Anterior cingulate cortex (tissue), 58 donors: ENCODE data around the gene FAP.

Source experiments
- DNase-seq, 58 donors: peaks; one replicate each; lab custom pipeline; 2025; lab: John Stamatoyannopoulos, UW

The FAP gene, protein sequence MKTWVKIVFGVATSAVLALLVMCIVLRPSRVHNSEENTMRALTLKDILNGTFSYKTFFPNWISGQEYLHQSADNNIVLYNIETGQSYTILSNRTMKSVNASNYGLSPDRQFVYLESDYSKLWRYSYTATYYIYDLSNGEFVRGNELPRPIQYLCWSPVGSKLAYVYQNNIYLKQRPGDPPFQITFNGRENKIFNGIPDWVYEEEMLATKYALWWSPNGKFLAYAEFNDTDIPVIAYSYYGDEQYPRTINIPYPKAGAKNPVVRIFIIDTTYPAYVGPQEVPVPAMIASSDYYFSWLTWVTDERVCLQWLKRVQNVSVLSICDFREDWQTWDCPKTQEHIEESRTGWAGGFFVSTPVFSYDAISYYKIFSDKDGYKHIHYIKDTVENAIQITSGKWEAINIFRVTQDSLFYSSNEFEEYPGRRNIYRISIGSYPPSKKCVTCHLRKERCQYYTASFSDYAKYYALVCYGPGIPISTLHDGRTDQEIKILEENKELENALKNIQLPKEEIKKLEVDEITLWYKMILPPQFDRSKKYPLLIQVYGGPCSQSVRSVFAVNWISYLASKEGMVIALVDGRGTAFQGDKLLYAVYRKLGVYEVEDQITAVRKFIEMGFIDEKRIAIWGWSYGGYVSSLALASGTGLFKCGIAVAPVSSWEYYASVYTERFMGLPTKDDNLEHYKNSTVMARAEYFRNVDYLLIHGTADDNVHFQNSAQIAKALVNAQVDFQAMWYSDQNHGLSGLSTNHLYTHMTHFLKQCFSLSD

DNA sequence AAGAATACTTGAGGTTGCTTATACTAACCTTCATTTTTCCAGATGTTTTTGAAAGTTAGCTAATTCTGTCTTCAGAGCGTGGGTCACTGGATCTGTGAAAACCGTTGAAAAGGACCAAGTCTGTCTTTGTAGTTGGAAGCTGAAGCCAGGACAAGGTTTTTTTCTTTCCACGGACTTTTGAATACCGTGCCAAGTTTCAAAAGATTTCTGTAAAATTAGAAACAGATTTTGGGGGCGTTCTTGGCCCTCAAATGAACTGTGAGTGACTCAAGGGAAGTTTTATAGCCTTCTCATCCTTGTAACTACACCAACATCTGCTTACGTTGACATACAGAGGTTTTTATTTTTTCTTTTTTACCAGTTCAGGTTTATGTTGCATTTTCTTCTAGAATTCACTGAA lies at the start of gene FAP:
TSS of gene FAP (minus strand) at position 152 of the 400 bp plus-strand sequence. CDS start at position 34, 118 bp downstream.
- DNase-seq = no peak

DNA sequence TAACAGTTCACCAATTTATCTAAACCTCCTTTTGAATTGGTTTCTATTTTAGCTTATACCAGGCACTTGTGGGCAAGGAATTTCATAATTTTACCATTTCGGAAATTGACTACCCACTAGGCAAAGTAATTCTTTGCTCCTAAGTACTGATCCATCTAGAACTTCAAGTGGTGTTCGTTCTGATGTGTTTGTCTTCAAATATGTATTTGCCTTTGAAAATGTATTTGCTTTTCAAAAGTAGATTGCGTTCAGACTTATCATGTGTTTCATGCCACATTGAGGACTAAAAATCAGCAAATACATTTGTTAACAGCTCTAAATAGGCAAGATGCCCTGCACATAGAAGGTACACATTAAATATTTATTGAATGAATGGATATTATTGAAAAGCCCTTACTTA lies 48.5 kb upstream of the FAP start:
- DNase-seq = no peak

DNA sequence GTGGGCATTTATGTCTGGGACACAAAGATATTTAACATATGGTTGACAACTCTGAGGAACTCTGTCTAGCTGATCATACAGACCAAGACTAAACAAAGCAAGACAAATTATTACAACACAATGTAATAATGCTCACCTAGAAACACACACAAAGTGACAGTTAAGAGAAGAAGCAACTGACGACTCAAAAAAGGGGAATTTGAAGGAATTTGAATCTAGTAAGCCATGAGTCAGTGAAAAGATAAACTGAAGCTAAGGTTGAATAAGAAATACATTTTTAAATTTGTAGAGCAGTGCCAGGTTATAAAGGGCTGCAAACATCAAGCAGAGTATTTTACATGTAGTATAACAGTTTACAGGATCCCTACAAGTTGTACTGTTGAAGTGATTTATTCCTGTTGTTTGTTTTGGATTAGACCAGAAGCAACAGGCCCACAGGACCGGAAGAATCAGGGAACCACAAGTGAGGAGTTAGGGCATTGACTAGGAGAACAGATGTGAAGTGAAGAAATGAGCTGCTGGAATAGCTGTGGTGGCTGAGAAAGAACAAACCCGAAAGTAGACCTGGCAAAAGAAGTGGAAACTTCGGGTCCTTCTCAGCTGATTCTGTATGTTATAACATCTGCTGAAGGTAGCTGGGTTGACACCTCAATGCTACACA lies 39.6 kb upstream of the FAP start:
- DNase-seq = no peak

DNA sequence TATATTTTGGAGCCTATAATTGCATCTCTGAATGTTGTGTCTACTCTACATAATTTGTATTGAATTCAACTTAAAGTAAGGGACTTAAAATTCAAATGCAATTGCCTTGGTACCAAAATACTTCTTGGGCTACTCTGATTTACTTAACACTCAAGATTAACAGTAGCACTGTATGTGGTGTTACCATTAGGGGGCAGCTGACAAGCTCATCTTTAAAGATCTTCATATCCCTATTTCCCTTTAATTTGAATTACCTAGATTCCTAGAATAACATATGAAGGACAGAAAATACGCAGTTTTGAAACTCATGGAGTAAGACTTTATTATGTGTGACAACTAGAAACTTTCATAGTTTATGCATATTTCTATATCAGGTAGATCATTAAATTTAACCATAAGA lies 37.4 kb upstream of the FAP start:
- no peak for DNase-seq

DNA sequence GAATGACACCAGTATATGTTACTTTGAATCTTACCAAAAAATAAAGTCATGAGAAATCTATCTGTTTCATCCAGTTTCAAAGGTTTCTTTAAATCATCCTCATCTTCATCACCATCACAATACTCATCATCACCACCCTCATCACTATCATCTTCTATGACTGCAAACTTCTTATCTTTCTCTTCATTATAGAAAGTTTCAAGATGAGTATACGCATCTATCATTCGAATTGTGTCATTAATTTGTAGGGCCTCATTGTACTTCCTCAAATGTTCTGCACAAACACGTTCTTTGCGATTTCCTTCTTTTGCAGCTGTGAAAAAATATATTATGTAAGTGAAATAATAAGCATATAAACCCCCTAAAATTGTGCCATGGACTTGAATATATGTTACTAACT lies 34.1 kb upstream of the FAP start:
- DNase-seq = no peak

DNA sequence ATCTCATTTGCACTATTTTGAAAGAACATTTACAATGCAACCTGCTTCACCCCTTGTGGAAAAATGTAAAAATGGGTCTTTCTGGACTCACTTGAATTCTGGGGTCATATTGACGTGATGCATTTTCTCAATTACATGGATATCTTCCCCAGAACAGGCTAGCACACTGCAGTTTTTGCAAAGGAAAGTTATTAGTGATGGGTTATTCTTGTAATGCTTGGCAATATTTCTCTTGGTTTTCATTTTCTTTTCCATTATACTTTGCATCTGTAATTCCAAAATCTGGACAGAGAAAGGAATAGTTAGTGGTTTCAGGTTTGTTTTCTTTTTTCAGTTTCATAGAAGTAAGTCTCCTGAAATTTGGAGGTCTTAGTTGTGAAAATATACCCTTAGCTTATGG lies 24.8 kb upstream of the FAP start:
- no peak for DNase-seq

DNA sequence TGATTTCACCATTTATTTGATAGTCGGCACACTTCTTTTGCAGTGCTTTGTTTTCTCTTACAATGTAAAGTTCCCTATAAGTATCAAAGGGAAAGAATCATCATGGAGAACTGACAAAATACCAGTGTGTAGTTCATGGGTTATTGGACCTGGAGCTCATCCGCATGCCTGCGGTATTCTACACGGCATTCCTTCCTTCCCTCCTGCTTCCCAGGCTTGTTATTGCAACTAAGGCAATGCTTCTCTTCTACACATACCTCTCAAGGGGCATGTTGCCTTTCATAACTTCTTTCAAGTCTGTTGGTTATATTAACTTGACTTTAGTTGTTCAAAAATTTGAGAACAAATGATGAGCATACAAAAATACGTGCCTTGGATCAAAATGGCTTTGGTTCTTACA lies 24.3 kb upstream of the FAP start:
- no peak for DNase-seq

DNA sequence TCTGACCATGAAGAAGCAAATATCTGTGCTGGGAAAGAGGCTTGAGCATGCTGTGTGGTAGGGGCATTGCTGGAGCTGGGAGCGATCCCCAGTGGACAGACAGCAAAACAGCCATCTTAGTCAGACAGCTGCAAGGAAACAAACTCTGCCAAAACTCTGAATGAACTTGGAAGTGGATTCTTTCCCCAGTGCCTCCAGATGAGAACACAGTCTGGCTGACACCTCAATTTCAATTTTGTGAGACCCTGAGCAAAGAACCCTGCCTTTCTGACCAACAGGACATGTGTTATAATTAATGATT lies 23.2 kb upstream of the FAP start:
- no peak for DNase-seq

DNA sequence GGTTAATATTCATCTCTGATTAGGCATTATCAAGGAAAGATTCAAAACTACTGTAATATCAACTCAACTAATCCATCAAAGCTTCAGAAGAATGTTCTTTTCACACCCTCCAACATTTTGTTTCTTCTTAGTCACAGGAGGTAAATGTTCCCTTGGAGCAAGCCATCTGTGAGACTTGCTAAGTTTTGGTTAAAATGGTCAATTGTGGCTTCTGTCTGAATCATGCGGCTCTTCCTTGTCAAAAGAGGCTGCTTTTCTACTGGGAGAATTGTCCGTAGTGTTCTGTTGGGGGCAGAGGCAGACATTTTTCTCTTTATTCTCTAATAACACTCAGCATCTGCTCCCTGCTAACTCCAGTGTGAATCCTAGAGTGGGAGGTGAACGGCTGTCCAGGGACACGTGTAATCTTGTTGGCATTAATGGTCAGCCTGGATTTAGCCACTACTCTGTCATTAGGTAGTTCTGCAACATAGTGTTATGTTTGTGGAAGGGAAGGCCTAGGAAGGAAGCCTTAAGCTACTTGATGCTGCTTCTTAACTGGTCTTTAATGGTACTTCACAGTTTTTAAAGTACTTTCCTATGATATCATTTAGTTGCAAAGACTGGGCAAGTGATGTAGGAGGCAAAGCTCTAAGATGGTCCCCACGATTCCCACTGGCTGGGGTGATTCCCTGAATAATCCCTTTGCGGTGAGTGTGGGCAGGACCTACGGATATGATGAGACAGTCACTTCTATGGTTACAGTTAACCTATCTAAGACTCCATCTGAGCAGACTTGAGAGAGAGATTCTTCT lies 22.6 kb upstream of the FAP start:
- DNase-seq = peak in 1 of 58 donors; percentile 41

DNA sequence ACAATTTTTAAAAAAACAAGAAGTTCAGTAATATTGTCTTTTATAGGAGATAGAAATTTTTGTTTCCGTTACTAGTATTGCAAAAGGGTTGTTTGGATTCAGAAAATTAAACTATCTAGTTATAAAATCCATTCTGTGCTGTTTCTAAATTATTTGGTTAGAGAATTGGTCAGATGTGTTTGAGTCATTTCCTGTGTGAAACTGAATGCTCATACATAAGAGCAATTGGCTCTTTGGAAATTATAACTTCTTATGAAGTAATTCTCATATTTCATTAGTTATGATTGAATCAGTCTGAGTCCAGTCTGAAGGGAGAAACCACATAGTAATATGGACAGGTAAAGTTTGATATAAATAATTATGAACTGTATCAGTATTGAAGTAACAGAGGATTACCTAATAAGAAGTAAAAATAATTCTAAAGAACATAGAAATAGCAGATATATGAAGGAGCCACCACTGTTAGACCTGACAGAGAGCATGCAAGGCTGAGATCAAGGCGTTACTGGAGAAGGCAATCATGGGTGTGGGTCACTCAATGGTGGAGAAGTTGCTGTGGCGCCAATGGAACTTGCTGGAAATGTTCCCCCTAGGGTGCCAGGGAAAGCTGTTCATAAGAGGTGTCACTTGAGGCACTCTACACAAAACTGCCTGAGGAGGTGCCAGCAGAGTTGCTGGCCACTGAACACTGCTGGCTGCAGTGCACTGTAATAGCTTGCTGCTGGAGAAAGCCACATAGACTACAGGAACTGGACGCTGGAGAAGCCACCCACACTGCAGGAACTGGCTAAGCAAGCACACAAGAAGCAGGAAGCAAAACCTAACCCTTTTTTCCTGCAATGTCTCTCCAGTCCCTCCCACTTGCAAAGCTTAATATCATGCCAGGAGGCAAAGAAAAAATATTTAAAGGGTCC lies 18.0 kb upstream of the FAP start:
- no peak for DNase-seq

DNA sequence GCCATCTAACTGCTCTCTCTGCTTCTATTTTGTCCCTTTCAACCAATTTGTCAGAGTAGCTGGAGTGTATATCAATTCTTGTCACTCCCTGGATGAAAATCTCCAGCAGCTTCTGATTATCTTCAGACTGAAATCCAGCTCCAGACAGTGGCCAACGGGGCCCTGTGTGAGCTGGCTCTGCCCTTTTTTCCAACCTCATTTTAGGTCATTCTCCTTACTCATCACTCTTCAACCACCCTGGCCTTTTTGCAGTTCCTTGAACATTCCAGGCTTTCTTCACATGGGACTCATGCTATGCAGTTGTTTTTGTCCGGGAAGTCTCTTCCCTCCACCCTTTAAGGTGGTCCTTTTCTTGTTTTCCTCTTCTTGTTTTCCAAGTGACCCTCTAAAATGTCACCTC lies 15.4 kb upstream of the FAP start:
- DNase-seq = no peak

DNA sequence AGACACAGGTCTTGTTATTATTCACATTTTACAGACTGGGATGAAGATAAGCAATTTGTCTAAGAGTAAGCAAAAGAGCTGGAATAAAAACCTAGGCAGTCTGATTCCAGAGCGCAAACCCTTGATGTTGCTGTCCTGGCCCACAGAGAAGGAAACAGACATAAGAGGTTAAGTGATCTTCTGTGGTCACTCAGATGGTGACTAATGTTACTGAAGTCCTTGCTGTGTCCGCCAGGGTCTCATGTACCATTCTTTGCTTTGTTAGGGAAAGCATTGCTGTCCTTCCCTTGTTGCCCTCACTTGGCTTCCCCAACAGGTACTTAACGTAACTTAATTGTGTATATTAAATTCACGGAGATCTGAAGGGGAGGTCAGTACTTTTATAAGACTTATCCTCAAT lies 14.9 kb upstream of the FAP start:
- DNase-seq = no peak

DNA sequence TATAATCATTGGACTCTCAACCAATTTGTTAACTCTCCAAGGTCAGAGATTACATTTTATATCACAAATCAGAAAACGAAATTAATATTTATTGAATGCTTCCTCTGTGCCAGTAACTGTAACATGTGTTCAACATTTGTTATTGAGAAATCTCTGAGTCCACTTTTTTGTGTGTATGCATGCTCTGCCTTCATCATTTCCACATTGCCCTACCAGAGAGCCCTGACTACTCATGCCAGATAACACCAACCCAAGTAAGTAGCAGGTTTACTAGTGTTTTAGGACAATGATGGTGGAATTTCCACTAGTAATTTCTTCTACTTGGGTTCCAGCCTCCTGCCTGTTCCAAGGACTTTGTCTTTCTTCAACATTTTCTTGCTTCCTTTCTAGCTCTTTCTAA lies 14.2 kb upstream of the FAP start:
- DNase-seq = no peak

DNA sequence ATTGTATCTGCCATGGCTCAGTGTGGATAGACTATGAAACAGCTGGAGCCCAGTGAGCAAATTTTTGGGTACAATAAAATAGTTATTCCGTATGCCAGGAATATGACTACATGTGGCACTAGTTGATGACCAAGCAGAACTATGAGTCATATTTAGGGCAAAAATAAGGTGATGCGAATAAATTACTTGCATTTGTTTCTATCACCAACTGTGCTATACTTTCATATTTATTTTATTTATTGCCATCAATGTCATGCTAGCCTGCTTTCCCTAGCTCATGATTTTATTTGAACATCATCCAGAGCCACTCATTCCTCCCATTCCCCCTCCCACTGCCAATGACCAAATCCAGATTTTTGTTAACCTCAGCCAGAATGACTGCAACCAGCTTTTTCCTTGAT lies 13.3 kb upstream of the FAP start:
- DNase-seq = no peak

DNA sequence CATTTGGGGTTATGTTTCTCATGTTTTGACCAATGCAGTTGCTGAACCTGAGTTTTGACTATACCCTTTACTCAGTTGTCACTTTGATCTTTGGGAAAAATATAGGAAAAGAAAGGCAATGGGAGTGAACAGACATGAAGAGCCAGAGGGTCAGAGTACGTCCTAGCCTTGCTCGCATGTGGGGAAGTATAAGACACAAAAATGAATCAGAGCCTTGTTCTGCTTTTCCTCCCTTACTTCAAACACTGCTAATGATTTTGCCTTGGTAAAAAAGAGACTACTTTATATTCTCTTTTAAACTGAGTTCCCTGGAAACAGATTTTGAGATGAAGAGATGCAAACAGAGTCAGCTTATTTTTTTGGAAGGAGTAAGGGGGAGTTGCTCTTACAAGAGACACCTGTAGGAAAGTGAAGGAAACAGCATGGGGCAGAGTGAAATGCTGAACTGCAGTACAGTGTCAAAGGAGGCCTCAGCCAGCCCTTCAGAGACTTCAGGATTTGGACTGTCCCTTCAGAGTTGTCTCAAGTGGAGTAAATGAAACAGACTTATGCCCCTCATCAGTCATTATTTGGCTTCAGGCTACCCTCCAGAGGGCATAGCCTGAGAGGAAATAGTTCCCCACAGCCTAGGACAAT lies 11.1 kb upstream of the FAP start:
- no peak for DNase-seq

DNA sequence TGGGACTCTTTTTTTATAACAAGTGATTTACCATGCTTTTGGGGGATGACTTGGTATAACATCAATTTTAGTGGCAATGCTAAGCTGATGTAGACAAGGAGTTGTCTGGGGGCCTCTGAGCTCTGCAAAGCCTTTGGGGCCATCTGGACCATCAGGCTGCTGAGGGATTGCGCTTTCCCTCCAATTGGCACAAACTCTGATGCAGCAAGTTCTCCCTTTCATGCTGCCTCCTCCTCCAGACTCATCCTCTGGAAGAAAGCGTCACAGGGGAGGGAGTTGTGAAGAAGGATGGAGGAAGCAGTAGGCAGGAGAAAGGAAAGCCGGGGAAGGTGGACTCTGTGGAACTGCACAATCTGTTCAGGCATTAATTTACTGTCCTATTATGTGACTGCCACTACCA lies 10.2 kb upstream of the FAP start:
- peak in 3 of 58 donors; percentile 12 to 36 (median 16) for DNase-seq

DNA sequence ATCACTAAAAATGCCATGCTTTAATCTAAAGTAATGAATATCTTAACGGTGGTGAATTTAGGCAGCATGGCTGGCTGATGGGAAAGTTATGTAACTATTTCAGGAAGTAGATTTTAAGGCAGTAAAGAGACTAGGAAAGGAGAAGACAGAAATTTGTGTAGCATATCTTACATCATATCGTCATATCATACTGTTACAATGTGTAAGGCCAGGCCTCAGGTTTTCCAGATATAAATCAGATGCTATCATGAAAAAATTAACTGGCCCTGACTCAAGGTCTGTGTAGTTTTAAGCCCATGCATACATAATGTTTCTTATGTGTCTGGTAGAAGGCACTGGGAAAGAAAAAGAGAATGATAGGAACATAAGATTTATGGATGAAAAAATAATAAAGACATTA lies 8.9 kb upstream of the FAP start:
- no peak for DNase-seq

DNA sequence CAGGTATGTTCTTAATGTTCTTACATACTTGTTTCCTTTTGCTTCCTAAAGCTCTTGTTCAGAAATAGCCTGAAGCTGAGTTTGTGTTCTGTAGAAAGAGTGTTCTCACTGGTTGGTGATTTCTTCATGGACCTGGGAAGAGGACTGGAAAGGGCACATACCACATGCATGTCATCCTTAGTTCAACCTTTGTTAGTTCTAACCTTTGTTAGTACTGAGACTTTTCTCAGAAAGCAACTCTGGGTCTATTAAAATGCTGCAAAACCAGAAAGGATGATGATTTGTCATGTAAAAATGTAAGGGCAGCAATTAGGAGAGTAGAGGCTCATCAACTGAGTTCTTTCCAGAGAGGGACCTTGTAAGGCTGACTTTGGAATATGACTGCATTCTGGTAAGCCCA lies 2.5 kb upstream of the FAP start:
- no peak for DNase-seq

DNA sequence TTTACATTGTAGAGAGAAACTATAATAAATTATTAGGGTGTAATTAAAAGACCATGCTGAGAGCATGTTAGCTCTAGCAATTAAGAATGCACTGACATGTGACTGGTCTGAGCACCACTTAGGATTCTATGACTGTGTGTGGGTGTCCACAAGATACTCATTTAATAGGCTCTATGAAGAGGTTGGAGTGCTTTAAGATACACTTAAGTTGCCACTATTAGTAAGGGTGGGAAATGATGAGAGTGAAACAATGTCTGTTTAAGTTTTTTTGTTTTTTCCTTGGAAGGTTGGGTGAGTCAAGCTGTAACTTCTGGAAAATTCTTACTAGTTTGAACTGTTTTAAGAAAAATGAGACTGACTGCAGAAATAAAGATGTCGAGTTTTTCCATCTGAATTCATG lies 1.8 kb upstream of the FAP start:
- no peak for DNase-seq
